C4-2B (cell line): Measurements from ENCODE around the gene KCNIP4.
A peak's percentile ranks its signal among the peaks of the same experiment; 100 is the strongest.

Experiments used
- H3K27ac ChIP-seq: fragments of 450-650 bp; 2 replicates; pipeline ENCODE4 v1.5.1; 2017
- ZFX ChIP-seq: fragments of 450-650 bp; IDR thresholded peaks from 2 replicates; pipeline ENCODE4 v1.6.1; 2017
- TF ChIP-seq, protein P1 (sequence below): fragments of 450-650 bp; conservative IDR thresholded peaks from 2 replicates; pipeline ENCODE4 v1.5.1; 2017; ENCODE audit warnings: mild to moderate bottlenecking

KCNIP4 gene

DNA sequence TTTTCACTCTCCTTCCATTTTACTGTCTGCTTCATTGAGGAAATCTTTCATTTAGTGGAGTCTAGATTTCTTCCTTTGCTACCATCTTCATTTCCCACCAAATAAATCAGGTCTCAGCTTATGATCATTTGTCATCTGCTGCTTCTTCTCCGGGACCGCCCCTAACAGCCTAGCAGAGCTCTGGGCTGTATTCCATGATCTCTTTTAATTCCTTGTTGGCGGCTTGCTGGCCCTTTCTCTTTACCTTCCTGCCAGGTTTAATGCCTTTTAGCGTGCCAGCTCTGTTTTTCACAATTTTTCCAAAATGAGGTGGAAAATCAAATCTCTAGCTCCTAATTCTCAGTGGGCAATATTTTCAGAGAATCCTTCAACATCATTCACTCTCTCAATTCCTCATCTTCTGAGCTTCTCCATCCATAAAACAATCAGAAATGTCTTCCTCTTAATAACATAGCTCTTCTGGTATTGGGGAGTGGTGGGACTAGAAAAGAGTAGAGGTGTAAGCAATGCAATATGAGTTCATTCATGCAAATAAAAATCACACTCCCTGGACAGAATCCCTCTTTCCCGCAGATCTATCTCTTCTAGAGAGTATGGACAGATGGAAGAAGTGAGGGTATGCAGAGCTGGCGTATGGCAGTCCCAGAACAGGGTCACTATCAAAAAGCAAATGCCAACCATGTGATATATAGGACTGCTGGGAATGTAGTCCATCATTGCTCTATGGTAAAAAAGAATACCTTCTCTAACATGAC, 491.3 kb downstream of the KCNIP4 start:
- H3K27ac ChIP-seq, result no peak overlapping the region
- TF ChIP-seq, protein P1, sequence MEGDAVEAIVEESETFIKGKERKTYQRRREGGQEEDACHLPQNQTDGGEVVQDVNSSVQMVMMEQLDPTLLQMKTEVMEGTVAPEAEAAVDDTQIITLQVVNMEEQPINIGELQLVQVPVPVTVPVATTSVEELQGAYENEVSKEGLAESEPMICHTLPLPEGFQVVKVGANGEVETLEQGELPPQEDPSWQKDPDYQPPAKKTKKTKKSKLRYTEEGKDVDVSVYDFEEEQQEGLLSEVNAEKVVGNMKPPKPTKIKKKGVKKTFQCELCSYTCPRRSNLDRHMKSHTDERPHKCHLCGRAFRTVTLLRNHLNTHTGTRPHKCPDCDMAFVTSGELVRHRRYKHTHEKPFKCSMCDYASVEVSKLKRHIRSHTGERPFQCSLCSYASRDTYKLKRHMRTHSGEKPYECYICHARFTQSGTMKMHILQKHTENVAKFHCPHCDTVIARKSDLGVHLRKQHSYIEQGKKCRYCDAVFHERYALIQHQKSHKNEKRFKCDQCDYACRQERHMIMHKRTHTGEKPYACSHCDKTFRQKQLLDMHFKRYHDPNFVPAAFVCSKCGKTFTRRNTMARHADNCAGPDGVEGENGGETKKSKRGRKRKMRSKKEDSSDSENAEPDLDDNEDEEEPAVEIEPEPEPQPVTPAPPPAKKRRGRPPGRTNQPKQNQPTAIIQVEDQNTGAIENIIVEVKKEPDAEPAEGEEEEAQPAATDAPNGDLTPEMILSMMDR, result no peak
- no peak for TF ChIP-seq ZFX

DNA sequence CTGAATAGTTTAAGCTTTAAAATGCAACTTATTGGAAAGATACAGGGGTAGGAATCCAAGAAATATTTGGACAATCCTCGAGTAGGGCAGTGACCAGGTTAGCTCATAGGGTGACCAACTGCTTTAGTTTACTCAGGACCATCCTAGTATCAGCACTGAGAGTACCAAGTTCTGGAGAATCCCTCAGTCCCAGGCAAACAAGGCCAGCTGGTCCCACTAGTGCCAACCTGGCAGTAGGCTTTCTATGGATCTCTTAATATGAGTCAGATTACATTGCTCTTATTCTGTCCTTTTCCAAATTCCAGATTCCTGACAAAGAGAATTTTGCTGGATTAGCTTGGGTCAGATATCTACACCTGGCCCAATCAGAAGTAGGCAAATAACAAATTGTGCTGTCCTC, 493.7 kb downstream of the KCNIP4 start:
- no peak overlapping the region for H3K27ac ChIP-seq
- TF ChIP-seq, protein P1, result no peak
- TF ChIP-seq ZFX, result no peak

DNA sequence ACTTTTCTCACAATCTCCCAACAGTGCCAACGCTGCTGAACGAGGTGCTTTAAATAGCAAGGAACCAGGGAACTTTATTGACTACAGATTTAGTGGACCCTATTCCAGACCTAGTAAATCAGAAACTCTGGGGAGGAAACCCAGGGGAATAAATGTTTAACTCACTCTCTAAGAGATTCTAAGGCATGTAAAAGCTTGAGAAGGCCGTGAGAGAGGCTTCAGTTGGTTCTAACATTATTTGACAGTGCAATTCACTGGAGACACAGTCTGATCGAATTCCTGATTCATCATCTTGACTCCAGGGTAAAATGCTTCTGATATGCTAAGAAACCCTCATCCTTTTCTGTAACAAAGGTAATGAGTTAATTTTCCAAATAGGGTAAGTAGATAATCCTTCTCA, 494.4 kb downstream of the KCNIP4 start:
- TF ChIP-seq, protein P1, result no peak
- no peak for TF ChIP-seq ZFX

DNA sequence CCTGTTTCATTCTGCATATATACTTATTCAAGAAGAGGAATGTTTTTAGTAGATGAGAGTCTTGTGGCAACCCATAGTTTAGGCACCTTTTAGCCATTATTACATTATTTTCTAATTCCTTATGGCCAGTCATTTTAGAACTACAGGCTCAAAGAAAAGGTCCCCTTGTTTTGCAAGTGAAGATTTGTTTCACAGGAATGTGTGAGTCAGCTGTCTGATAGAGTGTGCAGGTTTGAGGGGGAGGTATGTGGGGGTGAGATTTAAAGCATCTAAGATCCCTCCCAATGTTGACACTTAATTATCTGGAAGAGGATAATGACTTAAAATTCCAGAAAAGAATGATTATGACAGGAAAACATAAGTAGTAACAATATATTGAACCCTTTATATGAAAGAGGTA, 495.6 kb downstream of the KCNIP4 start:
- H3K27ac ChIP-seq, result no peak overlapping the region
- TF ChIP-seq, protein P1, result no peak
- TF ChIP-seq ZFX, result no peak

More for the DNA sequence above, 494.4 kb downstream of the KCNIP4 start:
- no peak overlapping the region for H3K27ac ChIP-seq

DNA sequence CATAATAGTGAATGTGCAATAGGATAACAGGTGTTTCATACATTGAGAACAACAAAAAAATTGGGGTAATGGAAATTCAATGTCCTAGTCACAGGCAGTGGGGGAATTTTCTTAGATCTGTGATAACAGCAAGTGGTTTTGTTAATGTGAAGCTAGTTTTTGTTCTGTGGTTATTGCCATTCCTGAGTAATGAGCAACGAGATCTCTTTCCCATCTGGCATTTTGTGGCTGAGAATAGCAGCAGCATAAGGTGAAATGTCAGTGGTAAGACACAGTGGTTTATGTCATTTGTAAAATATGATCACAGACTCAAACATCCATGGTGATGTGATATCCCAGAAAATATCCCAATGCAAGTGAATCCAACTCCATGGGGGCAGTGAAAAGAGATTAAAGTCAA, 497.5 kb downstream of the KCNIP4 start:
- no peak overlapping the region for H3K27ac ChIP-seq
- TF ChIP-seq ZFX, result no peak
- TF ChIP-seq, protein P1, result no peak

DNA sequence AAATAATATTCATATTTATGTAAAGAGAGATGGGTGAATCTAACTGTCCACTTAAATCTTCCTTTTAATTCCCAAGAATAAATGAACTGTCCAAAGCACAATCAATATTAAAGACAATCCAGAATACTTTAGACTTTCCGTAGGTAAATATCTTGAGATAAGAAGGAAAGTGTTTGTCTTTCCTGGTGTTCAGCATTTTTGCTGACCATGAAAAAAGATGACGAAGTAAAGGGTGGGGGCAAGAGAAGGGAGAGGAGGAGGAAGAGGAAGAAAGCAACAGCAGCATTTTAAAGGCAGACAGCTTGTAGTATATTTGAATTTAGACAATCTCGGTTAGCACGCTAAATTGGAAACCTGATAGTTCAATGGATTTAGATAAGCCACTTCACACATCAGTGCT, 498.2 kb downstream of the KCNIP4 start:
- no peak overlapping the region for H3K27ac ChIP-seq
- TF ChIP-seq, protein P1, result no peak
- TF ChIP-seq ZFX, result no peak

DNA sequence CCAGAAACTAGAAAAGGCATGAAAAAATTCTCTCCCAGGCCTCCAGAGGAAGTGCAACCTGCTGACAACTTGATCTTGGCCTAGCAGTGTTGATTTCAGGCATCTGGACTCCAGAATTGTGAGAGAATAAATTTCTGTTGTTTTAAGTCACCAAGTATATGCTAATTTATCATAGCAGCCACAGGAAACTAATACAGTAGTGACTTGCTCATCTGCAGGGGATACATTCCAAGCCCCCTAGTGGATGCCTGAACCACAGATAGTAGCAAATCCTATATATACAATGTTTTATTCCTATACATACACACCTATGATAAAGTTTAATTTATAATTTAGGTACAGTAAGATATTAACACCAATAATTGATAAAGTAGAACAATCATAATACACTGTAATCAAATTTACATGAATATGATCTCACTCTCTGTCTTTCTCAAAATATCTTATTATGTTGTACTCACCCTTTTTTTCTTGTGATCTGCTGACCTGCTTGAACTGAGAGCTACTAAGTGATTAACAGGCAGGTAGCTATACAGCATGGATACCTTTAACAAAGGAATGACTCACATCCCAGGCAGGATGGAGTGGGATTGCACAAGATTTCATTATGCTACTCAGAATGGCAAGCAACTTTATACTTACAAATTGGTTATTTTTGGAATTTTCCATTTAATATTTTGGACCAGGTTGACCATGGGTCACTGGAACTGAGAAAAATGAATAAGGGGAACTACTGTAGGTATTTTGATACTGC, 501.1 kb downstream of the KCNIP4 start:
- TF ChIP-seq ZFX, result no peak
- TF ChIP-seq, protein P1, result peak; percentile 21; the same call in 1 of the 2 replicates
- no peak overlapping the region for H3K27ac ChIP-seq
